22Rv1 (cell line): ENCODE data around the gene TIRAP.

Experiments used
- ZFX ChIP-seq: fragments of 450-650 bp; IDR thresholded peaks from 2 replicates; pipeline ENCODE4 v1.6.1; 2017; ENCODE audit warnings: antibody characterized with exemption, borderline replicate concordance
- TF ChIP-seq, protein P1 (sequence below): fragments of 450-650 bp; IDR thresholded peaks from 2 replicates; pipeline ENCODE4 v1.5.1; 2017; ENCODE audit warnings: mild to moderate bottlenecking

DNA sequence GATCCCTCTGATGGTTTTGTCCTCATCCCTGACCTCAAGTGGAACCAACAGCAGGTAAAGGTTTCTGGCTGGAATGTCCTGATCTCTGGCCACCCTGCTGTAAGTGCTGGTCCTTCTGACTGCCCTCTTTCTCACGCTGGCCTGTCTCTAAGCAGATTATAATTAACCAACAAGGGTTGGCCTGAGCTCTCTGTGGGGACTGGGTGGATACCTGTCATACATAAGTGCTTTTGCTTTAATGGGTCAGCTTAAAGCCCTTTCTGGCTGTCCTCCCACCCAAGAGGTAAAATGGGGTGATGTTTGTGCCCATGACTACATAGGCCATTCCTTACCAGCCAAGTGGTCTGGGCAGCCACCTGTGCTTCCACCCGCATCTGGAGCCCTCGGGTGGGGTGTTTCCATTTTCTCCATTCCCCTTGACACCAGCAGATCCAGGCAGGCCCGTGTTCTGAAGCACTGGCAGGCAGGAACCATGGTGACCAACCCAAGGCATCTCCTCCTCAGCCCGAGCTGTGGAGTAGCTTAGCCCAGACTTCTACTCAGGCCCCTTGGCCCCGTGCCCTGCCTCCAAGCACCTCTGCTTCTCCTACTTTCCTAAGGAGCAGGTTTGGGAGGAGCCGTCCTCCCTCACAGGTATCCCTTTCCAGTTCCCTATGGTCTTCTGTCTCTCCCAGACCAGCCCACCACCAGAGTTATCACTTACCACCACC, 55.6 kb downstream of the TIRAP start:
- TF ChIP-seq, protein P1, sequence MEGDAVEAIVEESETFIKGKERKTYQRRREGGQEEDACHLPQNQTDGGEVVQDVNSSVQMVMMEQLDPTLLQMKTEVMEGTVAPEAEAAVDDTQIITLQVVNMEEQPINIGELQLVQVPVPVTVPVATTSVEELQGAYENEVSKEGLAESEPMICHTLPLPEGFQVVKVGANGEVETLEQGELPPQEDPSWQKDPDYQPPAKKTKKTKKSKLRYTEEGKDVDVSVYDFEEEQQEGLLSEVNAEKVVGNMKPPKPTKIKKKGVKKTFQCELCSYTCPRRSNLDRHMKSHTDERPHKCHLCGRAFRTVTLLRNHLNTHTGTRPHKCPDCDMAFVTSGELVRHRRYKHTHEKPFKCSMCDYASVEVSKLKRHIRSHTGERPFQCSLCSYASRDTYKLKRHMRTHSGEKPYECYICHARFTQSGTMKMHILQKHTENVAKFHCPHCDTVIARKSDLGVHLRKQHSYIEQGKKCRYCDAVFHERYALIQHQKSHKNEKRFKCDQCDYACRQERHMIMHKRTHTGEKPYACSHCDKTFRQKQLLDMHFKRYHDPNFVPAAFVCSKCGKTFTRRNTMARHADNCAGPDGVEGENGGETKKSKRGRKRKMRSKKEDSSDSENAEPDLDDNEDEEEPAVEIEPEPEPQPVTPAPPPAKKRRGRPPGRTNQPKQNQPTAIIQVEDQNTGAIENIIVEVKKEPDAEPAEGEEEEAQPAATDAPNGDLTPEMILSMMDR, result no peak
- no peak for TF ChIP-seq ZFX
